A673 (cell line): ENCODE data around the gene COQ10B. TPM values are rescaled to one million over a fixed set of nuclear protein-coding genes. Genes with fewer than 3 reads are reported as not detected.

Experiments used
- BruUV-seq: library from RNA; stranded (reverse); fragments of 400-500 nt; replicated peaks from 2 replicates; lab custom pipeline; 2021; lab: Mats Ljungman, UMichigan
- CTCF ChIA-PET: fragments of 300-600 bp; sonication (Branson Sonifier 250); formaldehyde crosslinking; loops from one replicate; lab custom pipeline; 2022; ENCODE audit warnings: antibody characterized with exemption; lab: Charles Lee
- POLR2A ChIA-PET: fragments of 300-600 bp; sonication (Branson Sonifier 250); formaldehyde crosslinking; loops from one replicate; lab custom pipeline; 2022; ENCODE audit warnings: antibody characterized with exemption; ENCODE audit not compliant: low non-redundant PET; lab: Charles Lee
- DNase-seq: peaks from one replicate; pipeline ENCODE4 v3.0.0-alpha.2; 2015; ENCODE audit warnings: low spot score
- H3K27ac ChIP-seq: fragments of 200-600 bp; sonication (generic); 2 replicates; pipeline ENCODE4 v1.5.1; 2016; ENCODE audit warnings: mixed run types, low read depth, mild to moderate bottlenecking, mixed read lengths, antibody characterized with exemption, low read length; ENCODE audit not compliant: poor library complexity, severe bottlenecking
- H3K27me3 ChIP-seq: fragments of 200-600 bp; sonication (generic); replicated peaks from 2 replicates; pipeline ENCODE4 v1.6.1; 2017; ENCODE audit warnings: mixed run types, low read depth, mild to moderate bottlenecking, mixed read lengths, antibody characterized with exemption, low read length; ENCODE audit not compliant: insufficient read depth, poor library complexity
- H3K36me3 ChIP-seq: fragments of 200-600 bp; sonication (generic); 2 replicates; pipeline ENCODE4 v1.6.1; 2016; ENCODE audit warnings: mixed run types, mild to moderate bottlenecking, mixed read lengths, antibody characterized with exemption, low read length; ENCODE audit not compliant: insufficient read depth, poor library complexity, severe bottlenecking
- H3K4me1 ChIP-seq: fragments of 200-600 bp; sonication (generic); 2 replicates; pipeline ENCODE4 v1.6.1; 2017; ENCODE audit warnings: mixed run types, mild to moderate bottlenecking, mixed read lengths, antibody characterized with exemption, low read length; ENCODE audit not compliant: insufficient read depth, poor library complexity, severe bottlenecking
- H3K4me3 ChIP-seq: fragments of 200-600 bp; sonication (generic); 2 replicates; pipeline ENCODE4 v1.5.1; 2016; ENCODE audit warnings: low read depth, mixed run types, mild to moderate bottlenecking, mixed read lengths, low read length; ENCODE audit not compliant: poor library complexity, severe bottlenecking
- H3K9me3 ChIP-seq: fragments of 200-600 bp; sonication (generic); 2 replicates; pipeline ENCODE4 v1.6.1; 2016; ENCODE audit warnings: mixed run types, low read depth, mild to moderate bottlenecking, mixed read lengths, antibody characterized with exemption, low read length; ENCODE audit not compliant: poor library complexity, severe bottlenecking
- EZH2 ChIP-seq: fragments of 200-600 bp; sonication (generic); IDR thresholded peaks from 2 replicates; pipeline ENCODE4 v1.6.1; 2017; ENCODE audit warnings: borderline replicate concordance, low read depth, mild to moderate bottlenecking, mixed read lengths, antibody characterized with exemption, low read length; ENCODE audit not compliant: poor library complexity, severe bottlenecking
- intact Hi-C: fragments of 100-400 bp; cut with micrococcal nuclease; formaldehyde crosslinking; loops from one replicate; pipeline ENCODE4 v1.10.0; 2022; ENCODE audit not compliant: unreplicated experiment
- total RNA-seq: library from RNA; stranded (reverse); gene quantifications from 2 replicates; pipeline ENCODE4 v1.2.3, GENCODE V29; 2021
- TF ChIP-seq, protein P1 (sequence below): fragments of 300-800, 200-600 bp; sonication (generic); conservative IDR thresholded peaks from 2 replicates; pipeline ENCODE4 v1.5.1; 2017; ENCODE audit warnings: low read depth, mild to moderate bottlenecking, antibody characterized with exemption, low read length, moderate library complexity, mixed read lengths

COQ10B gene
- total RNA-seq, 1 experiment from 2014 or later: 17.1 TPM

DNA sequence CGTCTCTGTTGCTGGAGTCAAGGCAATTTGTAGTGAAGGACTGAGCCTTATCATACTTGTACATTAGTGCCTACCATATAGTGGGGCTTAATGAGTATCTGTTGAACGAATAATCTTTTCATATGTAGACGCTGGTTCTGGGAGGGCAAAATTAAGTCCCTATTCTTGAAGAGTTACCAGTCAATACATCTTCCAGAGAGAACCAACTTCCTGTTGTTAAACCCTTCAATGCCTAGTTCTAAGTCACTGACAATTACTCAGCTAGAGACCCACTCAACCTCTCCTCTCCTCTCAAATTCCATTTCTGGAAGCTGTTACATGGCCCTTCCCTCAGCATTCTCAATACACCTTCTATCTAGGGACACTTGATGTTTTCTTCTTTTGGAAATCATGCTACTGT lies 61.4 kb downstream of the COQ10B start:
- ChIA-PET CTCF (no interaction called here), POLR2A (interaction anchor here (0.9 kb wide), 1 partner anchor 15 kb away, joined by 3 read pairs; the partner anchor contains the start of genes HSPD1 and HSPE1)
- H3K36me3 ChIP-seq: no peaks in the 10 kb centered on the region
- H3K4me1 ChIP-seq: peaks cover 4% of the 10 kb centered on the region
- intact Hi-C loops: no loop called here
- no peak for TF ChIP-seq EZH2
- TF ChIP-seq, protein P1, sequence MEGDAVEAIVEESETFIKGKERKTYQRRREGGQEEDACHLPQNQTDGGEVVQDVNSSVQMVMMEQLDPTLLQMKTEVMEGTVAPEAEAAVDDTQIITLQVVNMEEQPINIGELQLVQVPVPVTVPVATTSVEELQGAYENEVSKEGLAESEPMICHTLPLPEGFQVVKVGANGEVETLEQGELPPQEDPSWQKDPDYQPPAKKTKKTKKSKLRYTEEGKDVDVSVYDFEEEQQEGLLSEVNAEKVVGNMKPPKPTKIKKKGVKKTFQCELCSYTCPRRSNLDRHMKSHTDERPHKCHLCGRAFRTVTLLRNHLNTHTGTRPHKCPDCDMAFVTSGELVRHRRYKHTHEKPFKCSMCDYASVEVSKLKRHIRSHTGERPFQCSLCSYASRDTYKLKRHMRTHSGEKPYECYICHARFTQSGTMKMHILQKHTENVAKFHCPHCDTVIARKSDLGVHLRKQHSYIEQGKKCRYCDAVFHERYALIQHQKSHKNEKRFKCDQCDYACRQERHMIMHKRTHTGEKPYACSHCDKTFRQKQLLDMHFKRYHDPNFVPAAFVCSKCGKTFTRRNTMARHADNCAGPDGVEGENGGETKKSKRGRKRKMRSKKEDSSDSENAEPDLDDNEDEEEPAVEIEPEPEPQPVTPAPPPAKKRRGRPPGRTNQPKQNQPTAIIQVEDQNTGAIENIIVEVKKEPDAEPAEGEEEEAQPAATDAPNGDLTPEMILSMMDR: no peak
- no TSS peak for BruUV-seq
- H3K27ac ChIP-seq: peak overlapping the region; percentile 91
- H3K4me3 ChIP-seq: peak overlapping the region; percentile 83
- DNase-seq: no peak
- H3K27me3 ChIP-seq: no peaks in the 10 kb centered on the region
- H3K9me3 ChIP-seq: no peaks in the 10 kb centered on the region

DNA sequence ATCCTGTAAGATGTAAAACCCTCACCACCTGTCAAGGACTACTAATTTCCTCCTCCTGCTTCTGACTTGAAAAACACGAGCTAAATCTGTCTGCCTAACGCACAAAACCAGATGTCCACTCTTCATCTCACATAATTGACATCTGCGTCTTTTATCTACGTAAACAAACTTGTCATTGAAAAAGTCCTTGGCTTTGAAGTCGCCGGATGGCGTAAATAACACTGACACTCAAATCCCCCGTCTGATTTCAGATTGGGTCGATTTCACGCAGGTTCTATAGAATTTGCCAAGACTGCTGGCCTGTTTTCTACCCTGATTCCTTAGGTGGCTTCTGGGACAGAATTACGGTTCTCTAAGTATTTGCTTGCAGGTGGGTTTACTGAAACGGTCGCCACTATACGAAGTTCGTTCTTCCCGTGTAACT lies 62.0 kb downstream of the COQ10B start:
- CTCF ChIA-PET: no interaction called here
- BruUV-seq: no TSS peak
- POLR2A ChIA-PET: interaction anchor here (0.9 kb wide), 1 partner anchor 15 kb away, joined by 3 read pairs; the partner anchor contains the start of genes HSPD1 and HSPE1
- Histone ChIP-seq H3K36me3 (peaks cover 1% of the 10 kb centered on the region), H3K27me3 (no peaks in the 10 kb centered on the region), H3K4me3 (peak overlapping the region; percentile 83), H3K9me3 (peaks cover 1% of the 10 kb centered on the region), H3K4me1 (peaks cover 4% of the 10 kb centered on the region), H3K27ac (peak overlapping the region; percentile 91)
- DNase-seq: no peak
- TF ChIP-seq EZH2: no peak
- TF ChIP-seq, protein P1: no peak
- intact Hi-C loops: no loop called here

DNA sequence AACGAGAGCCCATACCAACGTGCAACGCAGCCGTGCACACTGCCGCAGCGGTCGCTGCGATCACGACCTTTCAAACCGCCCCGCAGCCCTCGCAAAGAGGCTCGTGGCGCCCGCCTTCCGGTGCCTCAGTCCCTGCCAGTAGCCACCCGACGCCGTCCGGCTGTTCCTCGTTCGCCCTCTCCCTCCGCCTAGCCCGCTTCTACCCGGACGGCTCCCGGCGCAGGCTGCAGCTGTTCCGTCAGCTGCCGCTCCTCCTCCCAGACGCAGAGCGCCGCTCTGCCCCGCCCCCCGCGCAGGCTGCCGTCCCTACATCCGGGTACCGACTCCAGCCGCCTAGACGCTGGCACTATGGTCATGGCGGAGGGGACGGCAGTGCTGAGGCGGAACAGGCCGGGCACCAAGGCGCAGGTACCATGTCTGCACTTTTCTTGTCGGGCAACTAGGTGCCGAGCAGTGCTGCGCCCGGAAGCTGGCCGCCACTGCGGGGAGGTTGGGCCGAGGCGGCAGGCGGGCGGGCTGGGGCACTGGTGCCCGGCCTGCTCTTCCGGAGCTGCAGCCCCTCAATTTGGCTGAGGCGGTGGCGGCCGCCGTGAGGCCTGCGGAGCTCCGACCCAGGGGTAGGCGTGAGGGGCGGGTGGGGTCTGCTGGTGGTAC lies 62.5 kb downstream of the COQ10B start, which contains the start of gene MOB4:
TSS of gene MOB4 (plus strand) at position 328 of the 654 bp plus-strand sequence. CDS start at position 349, 21 bp downstream.
- peaks cover 7% of the 10 kb centered on the region for H3K9me3 ChIP-seq
- peak; percentile 96 for DNase-seq
- peak within 1 kb of the TSS; percentile 83 for H3K4me3 ChIP-seq
- TF ChIP-seq EZH2: no peak
- TF ChIP-seq, protein P1: no peak
- ChIA-PET POLR2A (interaction anchor here (0.9 kb wide), 1 partner anchor 16 kb away, joined by 3 read pairs; the partner anchor contains the start of genes HSPD1 and HSPE1), CTCF (interaction anchor here (0.5 kb wide), 1 partner anchor 9 kb away, joined by 3 read pairs; no protein-coding TSS in a partner anchor)
- intact Hi-C loops: no loop called here
- H3K27ac ChIP-seq: peak within 1 kb of the TSS; percentile 91
- BruUV-seq: no TSS peak
- H3K4me1 ChIP-seq: peaks cover 4% of the 10 kb centered on the region
- peaks cover 6% of the 10 kb centered on the region for H3K36me3 ChIP-seq
- no peaks in the 10 kb centered on the region for H3K27me3 ChIP-seq
